NCI-H1092 (cell line): ENCODE data around the gene CRYZL1.
A peak's percentile ranks its signal among the peaks of the same experiment; 100 is the strongest.
"Not testable (repeated sequence)": the region's sequence is repeated elsewhere in the genome, so short reads cannot be mapped to it uniquely, and the experiment has no call there.

ENCODE experiments used
- DNase-seq: peaks from one replicate; lab custom pipeline; 2025; lab: John Stamatoyannopoulos, UW

The CRYZL1 gene

GRCh38 chr21:33626151-33626550, 15.4 kb downstream of the CRYZL1 start:
- DNase-seq: not testable (repeated sequence)

GRCh38 chr21:33622253-33622652, 19.3 kb downstream of the CRYZL1 start:
- no peak for DNase-seq

DNA sequence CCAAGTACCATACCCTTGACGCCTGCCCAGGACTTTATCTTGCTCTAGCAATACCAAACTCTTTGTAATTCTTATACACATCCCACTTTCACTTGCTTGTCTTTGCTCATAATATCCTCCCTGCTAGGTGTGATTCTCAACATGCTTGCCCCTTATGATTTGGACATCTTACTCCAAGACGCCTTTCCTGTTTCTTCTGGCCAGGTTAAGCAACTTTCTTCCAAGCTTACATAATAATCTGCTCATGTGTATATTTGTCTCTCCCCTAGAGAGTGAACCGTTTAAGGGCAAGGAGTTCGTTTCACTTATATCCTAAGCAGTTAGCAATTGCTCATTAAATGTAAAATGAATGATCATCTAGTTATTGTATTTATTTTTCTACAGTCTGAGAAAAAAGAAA, 21.8 kb downstream of the CRYZL1 start:
- DNase-seq: no peak

DNA sequence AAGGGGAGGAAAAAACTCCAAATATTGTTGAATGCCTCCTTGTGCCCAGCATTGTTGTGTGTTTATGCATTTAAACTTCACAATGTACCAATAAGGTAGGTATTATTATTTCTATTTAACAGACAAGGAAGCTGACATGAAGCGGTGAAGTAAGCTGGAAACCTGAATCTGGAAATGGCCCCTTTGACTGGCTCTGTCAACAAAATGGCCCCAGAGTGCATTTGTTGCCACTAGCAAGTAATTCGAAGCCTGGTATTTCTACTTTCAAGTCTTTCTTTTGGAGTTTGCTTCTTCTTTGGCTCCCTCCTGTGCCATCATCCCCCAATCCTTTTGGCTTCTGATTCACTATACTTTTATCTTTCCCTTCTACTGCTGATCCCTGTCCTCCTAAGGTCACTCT, 23.1 kb downstream of the CRYZL1 start:
- no peak for DNase-seq

- DNase-seq: not testable (repeated sequence)
Measured at GRCh38 chr21:33617565-33617964, 24.0 kb downstream of the CRYZL1 start.

GRCh38 chr21:33611006-33611744, 30.4 kb downstream of the CRYZL1 start:
- no peak for DNase-seq

- DNase-seq: no peak
Measured at GRCh38 chr21:33608559-33608958, 33.0 kb downstream of the CRYZL1 start.

GRCh38 chr21:33598051-33598450, 43.5 kb downstream of the CRYZL1 start:
- no peak for DNase-seq

DNA sequence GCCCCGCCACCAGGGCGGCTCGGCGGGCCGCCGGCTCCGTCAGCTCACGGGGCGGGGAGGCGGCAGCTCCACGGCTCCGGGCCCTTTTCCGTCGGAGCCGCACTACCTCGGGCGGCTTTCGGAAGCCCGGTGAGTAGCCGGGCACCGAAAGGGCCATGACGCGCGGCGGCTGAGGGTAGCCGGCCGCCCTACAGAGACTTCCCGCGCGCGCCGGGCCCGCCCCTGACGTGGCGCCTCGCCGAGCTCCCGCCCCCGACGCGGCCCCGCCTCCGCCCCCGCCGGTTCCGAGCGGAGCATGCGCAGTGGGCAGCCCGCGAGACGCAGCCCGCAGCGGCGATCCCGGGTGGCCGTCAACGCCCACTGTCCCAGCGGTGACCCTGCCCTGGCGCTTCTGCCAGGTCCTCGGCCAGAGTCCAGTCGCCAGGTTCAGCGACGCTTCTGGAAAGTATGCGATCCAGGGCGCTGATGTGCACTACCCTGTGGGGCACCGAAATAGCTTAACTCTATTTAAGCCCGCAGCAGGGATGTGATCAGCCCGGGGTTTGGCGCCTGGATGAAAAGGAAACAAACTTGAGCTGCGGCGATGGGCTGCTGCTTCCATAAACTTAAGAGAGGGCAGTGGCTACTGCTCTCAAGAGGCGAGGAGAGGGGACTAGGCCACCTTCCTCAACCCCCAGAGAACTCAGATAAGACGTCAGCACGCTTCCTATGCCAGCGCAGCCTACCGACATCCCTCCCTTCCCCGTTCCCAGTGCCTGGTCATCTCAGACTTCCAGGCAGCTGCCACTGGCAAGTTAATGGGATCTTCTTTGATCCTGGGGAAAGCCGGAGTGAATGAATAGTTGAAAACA, 52.8 kb downstream of the CRYZL1 start, which contains the start of gene DONSON:
Gene DONSON (minus strand): TSS at position 200 of the 851 bp plus-strand sequence. CDS start 43 bp downstream, at position 157.
- DNase-seq: peak; percentile 69

- DNase-seq: peak; percentile 28
Measured at GRCh38 chr21:33587792-33588484, 53.6 kb downstream of the CRYZL1 start.

DNA sequence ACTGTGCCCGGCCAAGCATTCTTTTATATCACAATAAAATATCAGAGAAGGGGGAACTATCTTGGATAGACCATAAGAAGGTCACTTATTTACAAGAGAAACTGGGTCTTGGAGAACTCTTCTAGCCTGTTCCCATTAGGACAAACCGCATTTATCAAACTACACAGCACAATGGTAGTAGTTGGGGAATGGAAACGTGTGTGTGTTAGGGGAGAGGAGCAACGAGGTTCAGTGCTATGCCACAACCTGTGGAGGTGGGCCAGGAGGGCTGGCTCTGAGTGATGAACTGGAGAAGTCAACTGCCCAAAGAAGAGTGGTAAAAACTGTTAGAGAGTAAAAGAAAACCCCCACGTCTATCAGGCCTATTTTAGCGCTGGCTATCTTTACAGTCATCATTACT, 54.6 kb downstream of the CRYZL1 start:
- DNase-seq: no peak

DNA sequence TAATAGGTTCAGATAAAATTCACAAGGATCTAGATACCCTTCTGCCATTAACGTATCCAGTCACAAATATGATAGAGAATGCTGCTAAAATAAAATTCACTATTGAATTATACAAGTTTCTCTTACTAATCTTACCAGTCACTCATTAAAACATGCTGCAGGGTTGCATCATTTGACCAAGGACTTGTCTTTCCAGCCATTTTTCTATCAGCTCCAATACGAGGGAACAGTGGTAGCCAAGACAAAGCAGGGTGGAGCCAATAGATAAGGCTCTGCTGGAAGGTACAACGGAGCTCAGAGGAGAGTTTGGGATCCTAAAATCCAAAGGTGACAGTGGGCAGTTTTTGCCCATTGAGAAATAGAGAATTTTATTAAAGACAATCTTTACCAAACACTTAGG, 57.1 kb downstream of the CRYZL1 start:
- DNase-seq: no peak

- DNase-seq: no peak
Measured at GRCh38 chr21:33578959-33579542, 62.5 kb downstream of the CRYZL1 start.

DNA sequence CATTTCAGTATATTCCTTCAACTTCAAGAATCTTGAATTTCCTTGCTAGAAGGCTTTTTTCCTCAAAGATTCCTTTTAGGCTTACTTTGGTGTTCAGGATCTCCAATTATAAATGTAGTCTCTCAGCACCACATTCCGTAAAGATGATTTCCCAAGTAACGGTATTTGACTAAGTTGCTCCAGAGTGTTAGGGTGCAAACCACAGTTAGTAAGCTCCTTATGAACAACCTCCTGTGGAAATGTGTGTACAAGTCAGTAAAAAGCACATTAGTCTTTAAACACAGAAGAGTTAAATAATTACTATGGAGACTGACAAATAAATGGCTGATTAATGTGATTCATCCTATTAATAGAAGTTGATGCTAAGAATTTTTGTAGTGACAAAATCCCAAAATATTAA, 63.3 kb downstream of the CRYZL1 start:
- no peak for DNase-seq

DNA sequence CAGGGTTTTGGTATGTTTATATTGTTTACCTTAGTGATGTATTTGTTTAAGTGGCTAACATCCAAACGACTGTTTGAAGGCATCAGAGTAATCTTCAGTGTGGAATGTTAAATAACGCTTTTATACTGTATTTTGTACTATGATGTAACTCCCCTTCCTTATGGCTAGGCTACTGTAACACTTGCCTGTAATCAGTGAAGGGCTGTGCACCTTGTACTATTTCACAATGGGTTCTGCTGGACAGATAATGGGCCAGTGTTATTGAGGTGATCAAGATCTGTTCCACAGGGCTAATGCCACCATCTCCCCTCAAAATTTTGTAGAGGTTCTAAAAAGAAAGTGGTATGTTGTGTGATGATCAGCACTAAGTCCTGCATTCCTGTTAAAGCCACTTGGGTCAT, 64.8 kb downstream of the CRYZL1 start:
- not testable (repeated sequence) for DNase-seq

- no peak for DNase-seq
Measured at GRCh38 chr21:33572350-33572749, 69.2 kb downstream of the CRYZL1 start.

DNA sequence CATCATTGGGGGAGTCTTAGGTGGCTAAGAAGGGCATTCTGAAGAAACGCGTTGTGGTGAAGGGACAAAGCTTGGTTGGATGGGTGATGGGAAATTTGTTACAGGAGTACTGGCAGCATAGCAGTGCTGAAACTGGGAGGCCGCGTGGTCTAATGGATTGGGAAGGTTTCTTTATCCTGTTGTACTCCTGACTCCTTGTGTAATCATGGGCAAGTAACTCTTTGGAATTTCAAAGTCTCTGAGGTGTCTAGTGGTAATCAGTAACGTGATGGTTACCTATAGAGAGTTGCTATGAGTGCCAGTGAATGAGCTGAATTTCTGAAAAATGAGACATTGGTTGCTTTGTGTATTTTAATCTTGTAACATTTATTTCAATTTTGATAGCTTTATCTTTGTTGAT, 71.5 kb downstream of the CRYZL1 start:
- no peak for DNase-seq

- DNase-seq: no peak
Measured at GRCh38 chr21:33568448-33568847, 73.1 kb downstream of the CRYZL1 start.

DNA sequence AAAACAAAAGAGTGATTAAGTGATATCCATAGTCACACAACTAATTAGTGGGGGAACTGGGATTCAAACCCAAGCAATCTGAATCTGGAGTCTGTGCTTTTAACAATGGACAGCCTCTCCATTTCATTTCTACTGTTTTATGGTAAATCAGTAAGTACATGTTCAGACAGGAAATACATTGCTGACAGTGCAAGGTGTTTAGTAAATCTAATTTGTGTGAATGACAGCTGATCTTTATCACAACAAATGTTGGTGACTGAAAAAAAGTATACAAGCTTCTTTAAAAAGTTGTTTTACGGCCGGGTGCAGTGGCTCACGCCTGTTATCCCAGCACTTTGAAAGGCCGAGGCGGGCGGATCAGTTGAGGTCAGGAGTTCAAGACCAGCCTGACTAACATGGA, 73.6 kb downstream of the CRYZL1 start:
- no peak for DNase-seq

DNA sequence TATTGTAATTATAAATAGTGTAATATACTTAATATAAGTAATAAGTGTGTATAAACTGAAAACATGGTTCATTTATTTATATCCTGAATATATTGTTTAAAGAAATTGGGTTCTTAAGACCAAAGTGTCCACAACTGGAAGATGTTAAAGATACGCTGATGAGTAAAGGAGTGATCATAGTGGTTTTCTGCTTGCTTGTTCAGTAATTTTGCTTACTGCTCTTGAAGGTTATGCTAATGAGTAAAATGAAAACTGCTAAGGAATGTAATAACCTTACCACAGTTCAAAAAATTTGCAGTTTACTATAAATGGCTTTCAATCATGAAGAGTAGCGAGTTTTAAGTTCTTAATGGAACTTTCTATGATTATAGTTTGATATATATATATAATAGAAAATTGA, 75.0 kb downstream of the CRYZL1 start:
- no peak for DNase-seq

DNA sequence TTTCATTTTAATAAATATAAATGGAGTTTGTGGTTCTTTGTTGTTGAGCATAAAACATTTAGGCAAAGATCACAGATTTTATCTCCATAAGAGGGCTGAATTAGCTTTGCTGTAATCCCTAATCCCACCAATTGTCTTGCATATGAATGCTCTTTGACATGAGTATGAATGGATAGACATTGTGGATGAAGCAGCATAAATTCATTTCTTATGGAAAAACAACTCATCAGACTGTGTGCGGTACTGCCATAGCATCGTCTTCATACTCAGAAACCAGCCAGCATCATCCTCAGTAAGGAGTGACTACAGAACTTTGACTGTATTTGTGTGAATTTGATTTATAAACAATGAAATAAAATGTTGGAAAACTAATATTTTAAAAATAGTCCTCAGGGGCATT, 79.2 kb downstream of the CRYZL1 start:
- no peak for DNase-seq

- DNase-seq: no peak
Measured at GRCh38 chr21:33561373-33561772, 80.2 kb downstream of the CRYZL1 start.
